Embryonic facial prominence (tissue), 1 donor: Measurements from ENCODE around the gene MOK.
"Not testable (repeated sequence)": the region's sequence is repeated elsewhere in the genome, so short reads cannot be mapped to it uniquely, and the experiment has no call there.

ENCODE experiments used
- DNase-seq: peaks from one replicate; pipeline ENCODE4 v3.0.0-alpha.2; 2016; ENCODE audit errors: extremely low spot score

Gene MOK

GRCh38 chr14:102304611-102305506 lies at the start of gene MOK:
Gene MOK, minus strand, starts transcription at chr14:102305164. Its CDS starts 196 bp downstream, at chr14:102304968.
- peak; percentile 98 for DNase-seq

GRCh38 chr14:102353126-102353619 lies 48.2 kb upstream of the MOK start:
- no peak for DNase-seq

GRCh38 chr14:102352213-102352612 lies 47.2 kb upstream of the MOK start:
- DNase-seq = no peak

GRCh38 chr14:102351593-102351992 lies 46.6 kb upstream of the MOK start:
- DNase-seq = not testable (repeated sequence)

- DNase-seq = no peak
Observed at GRCh38 chr14:102351023-102351422, 46.1 kb upstream of the MOK start.

GRCh38 chr14:102348376-102348775 lies 43.4 kb upstream of the MOK start:
- no peak for DNase-seq

- DNase-seq = no peak
Observed at GRCh38 chr14:102346645-102347044, 41.7 kb upstream of the MOK start.

GRCh38 chr14:102345232-102345631 lies 40.3 kb upstream of the MOK start:
- DNase-seq = no peak

- no peak for DNase-seq
Observed at GRCh38 chr14:102344485-102344884, 39.5 kb upstream of the MOK start.

- no peak for DNase-seq
Observed at GRCh38 chr14:102344084-102344483, 39.1 kb upstream of the MOK start.

GRCh38 chr14:102342238-102342637 lies 37.3 kb upstream of the MOK start:
- DNase-seq = no peak

GRCh38 chr14:102341566-102341965 lies 36.6 kb upstream of the MOK start:
- no peak for DNase-seq

GRCh38 chr14:102338724-102339123 lies 33.8 kb upstream of the MOK start:
- DNase-seq = no peak

GRCh38 chr14:102335163-102335562 lies 30.2 kb upstream of the MOK start:
- DNase-seq = no peak

GRCh38 chr14:102333795-102334705 lies 29.1 kb upstream of the MOK start:
- DNase-seq = no peak

GRCh38 chr14:102333390-102333789 lies 28.4 kb upstream of the MOK start:
- DNase-seq = no peak

- no peak for DNase-seq
Observed at GRCh38 chr14:102330806-102331205, 25.8 kb upstream of the MOK start.

GRCh38 chr14:102329381-102329780 lies 24.4 kb upstream of the MOK start:
- DNase-seq = not testable (repeated sequence)

GRCh38 chr14:102326583-102326982 lies 21.6 kb upstream of the MOK start:
- DNase-seq = no peak

- no peak for DNase-seq
Observed at GRCh38 chr14:102325791-102326345, 20.9 kb upstream of the MOK start.

GRCh38 chr14:102323102-102323501 lies 18.1 kb upstream of the MOK start:
- no peak for DNase-seq
